T-helper 9 cell (primary cell): Measurements from ENCODE around the gene ETS1.
"Not testable (repeated sequence)": the region's sequence is repeated elsewhere in the genome, so short reads cannot be mapped to it uniquely, and the experiment has no call there.

Source experiments
- DNase-seq: peaks from one replicate; pipeline ENCODE4 v3.0.0-alpha.2; 2020

Gene ETS1

GRCh38 chr11:128457874-128458273 is 129.5 kb downstream of the ETS1 start:
- no peak for DNase-seq

- no peak for DNase-seq
Measured at GRCh38 chr11:128456566-128457268, 130.6 kb downstream of the ETS1 start.

- DNase-seq = no peak
Measured at GRCh38 chr11:128455766-128456165, 131.6 kb downstream of the ETS1 start.

GRCh38 chr11:128453444-128454336 is 133.7 kb downstream of the ETS1 start:
- no peak for DNase-seq

- no peak for DNase-seq
Measured at GRCh38 chr11:128451652-128452470, 135.5 kb downstream of the ETS1 start.

- DNase-seq = no peak
Measured at GRCh38 chr11:128450882-128451651, 136.3 kb downstream of the ETS1 start.

GRCh38 chr11:128450425-128450824 is 136.9 kb downstream of the ETS1 start:
- not testable (repeated sequence) for DNase-seq

- no peak for DNase-seq
Measured at GRCh38 chr11:128448981-128449713, 138.2 kb downstream of the ETS1 start.

GRCh38 chr11:128448200-128448886 is 139.0 kb downstream of the ETS1 start:
- DNase-seq = no peak

- DNase-seq = no peak
Measured at GRCh38 chr11:128447233-128447632, 140.1 kb downstream of the ETS1 start.

GRCh38 chr11:128445921-128446320 is 141.4 kb downstream of the ETS1 start:
- DNase-seq = not testable (repeated sequence)

GRCh38 chr11:128437136-128437535 is 150.2 kb downstream of the ETS1 start:
- DNase-seq = no peak

- DNase-seq = no peak
Measured at GRCh38 chr11:128434818-128435217, 152.5 kb downstream of the ETS1 start.

- no peak for DNase-seq
Measured at GRCh38 chr11:128434411-128434810, 152.9 kb downstream of the ETS1 start.

- DNase-seq = no peak
Measured at GRCh38 chr11:128432926-128433325, 154.4 kb downstream of the ETS1 start.

- no peak for DNase-seq
Measured at GRCh38 chr11:128431931-128432330, 155.4 kb downstream of the ETS1 start.

- no peak for DNase-seq
Measured at GRCh38 chr11:128428935-128429334, 158.4 kb downstream of the ETS1 start.

- no peak for DNase-seq
Measured at GRCh38 chr11:128424851-128425285, 162.5 kb downstream of the ETS1 start.

GRCh38 chr11:128424271-128424711 is 163.1 kb downstream of the ETS1 start:
- no peak for DNase-seq

- peak; percentile 81 for DNase-seq
Measured at GRCh38 chr11:128422576-128423370, 164.6 kb downstream of the ETS1 start.
